BLaER1 treated with 17β-estradiol and CSF1 and Interleukin-3, amounts not matched to agents 10 nM and 100 nM (cell line): ENCODE measurements around the gene RGS12.

ENCODE experiments used
- H3K27ac ChIP-seq, 11 experiments: shearing (Covaris generic); formaldehyde crosslinking; 2 replicates each; pipeline ENCODE4 v1.8.1; 2022
- H3K27me3 ChIP-seq, 11 experiments: shearing (Covaris generic); formaldehyde crosslinking; 2 replicates each; pipeline ENCODE4 v1.8.1; 2022
- H3K36me3 ChIP-seq, 11 experiments: shearing (Covaris generic); formaldehyde crosslinking; 2 replicates each; pipeline ENCODE4 v1.8.1; 2022
- H3K4me1 ChIP-seq, 10 experiments: shearing (Covaris generic); formaldehyde crosslinking; 2 replicates each; pipeline ENCODE4 v1.8.1; 2022
- H3K4me2 ChIP-seq, 11 experiments: shearing (Covaris generic); formaldehyde crosslinking; 2 replicates each; pipeline ENCODE4 v1.8.1; 2022
- H3K4me3 ChIP-seq, 10 experiments: shearing (Covaris generic); formaldehyde crosslinking; 2 replicates each; pipeline ENCODE4 v1.8.1; 2022
- H3K9ac ChIP-seq, 11 experiments: shearing (Covaris generic); formaldehyde crosslinking; 2 replicates each; pipeline ENCODE4 v1.8.1; 2022
- H3K9me3 ChIP-seq, 11 experiments: shearing (Covaris generic); formaldehyde crosslinking; replicated peaks in 1 of 11; 2 replicates each; pipeline ENCODE4 v1.8.1; 2022
- H4K20me1 ChIP-seq, 11 experiments: shearing (Covaris generic); formaldehyde crosslinking; 2 replicates each; pipeline ENCODE4 v1.8.1; 2022
- Cebpa-rat ChIP-seq, 11 experiments: shearing (Covaris generic); IDR thresholded peaks; 2 replicates each; pipeline ENCODE4 v1.8.1; 2022

RGS12 gene

DNA sequence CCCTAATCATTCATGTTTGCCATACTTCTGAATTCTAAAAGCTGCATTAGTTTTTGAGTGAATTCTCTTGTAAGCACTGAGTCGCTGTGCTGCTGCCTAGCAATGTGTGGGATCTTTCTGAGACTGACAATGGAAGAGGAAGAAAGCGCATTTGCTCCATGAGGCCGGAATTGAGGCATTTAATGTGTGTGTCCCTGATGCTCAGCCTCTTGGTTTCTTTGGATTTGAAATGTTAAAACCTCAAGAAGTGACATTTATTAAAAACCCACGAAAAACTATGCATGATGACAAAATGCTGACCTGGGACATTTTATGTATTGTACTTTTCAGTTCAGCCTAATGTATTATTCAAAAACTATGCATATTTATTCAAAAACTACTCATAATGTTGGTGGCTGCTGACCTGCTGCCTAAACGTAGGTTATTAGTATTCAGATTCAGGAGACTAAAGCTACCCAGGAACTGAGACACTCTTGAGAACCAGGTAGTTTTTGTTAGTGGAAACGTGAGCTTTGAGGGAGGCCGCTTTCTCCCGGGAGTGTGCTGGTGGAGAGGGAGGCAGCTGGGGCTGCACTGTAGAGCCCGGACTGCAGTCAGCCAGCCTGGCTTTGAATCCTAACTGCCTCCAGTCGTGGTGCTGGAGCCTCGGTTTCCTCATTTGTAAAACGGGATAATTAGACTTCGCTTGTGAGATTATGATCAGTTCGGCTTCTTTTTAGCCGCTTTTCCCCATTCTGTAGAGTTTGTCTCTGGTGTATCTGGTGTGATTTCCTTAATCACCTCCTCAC is 11.3 kb downstream of the RGS12 start:
- no peak for TF ChIP-seq Cebpa-rat (IDR thresholded peaks at IDR 0.05)
- Histone ChIP-seq H3K27me3 (no peaks in the 10 kb centered on the region), H3K9me3 (no peaks in the 10 kb centered on the region), H4K20me1 (peaks cover 12 to 68% (median 43%) of the 10 kb centered on the region in 11 experiments; a peak in 20 of 22 replicates), H3K36me3 (no peaks in the 10 kb centered on the region; a peak in 1 of 22 replicates), H3K27ac (peak overlapping the region in 9 of 11 experiments; percentile 93 to 100 (median 99); a peak in 18 of 22 replicates), H3K4me3 (peak overlapping the region in 2 of 10 experiments; percentile 11 to 50; a peak in 3 of 20 replicates), H3K4me2 (peak overlapping the region; percentile 87 to 100 (median 94)), H3K4me1 (peaks cover 89 to 100% (median 100%) of the 10 kb centered on the region in 10 experiments), H3K9ac (peak overlapping the region in 8 of 11 experiments; percentile 82 to 92 (median 86); a peak in 14 of 22 replicates)

DNA sequence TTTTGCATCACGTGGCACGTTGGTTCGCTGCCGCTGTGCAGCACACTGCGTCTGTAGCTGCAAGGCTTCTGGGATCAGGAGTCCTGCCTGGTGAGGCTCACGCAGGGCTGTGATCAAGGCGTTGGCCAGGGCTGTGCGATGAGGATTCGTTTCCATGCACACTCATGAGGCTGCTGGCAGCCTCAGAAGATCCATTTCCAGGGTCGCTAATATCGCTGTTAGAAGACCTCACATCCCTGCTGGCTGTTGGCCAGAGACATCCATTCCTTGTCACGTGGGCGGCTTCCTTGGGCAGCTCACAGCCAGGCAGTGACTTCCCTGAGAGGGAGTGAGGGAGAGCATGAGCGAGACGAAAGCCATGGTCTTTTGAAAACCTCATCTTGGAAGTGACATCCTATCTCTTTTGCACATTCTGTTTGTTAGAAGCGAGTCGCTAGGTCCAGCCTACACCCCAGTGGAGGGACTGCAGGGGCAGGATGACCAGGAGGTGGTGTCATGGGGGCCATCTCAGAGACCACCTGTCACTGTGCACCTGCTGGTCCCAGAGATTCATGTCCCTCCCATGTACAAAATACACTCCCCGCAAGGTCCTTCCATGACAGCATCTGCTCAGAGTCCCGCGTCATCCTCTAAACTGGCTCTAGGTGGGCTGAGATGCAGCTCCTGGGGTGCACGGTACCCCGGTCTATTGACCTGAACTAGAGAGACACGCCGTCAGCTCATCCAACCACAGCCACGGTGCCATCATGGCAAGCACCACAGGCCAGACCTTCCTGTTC is 12.2 kb downstream of the RGS12 start:
- Histone ChIP-seq H3K36me3 (no peaks in the 10 kb centered on the region; a peak in 1 of 22 replicates), H3K27ac (peak overlapping the region; percentile 68 to 100 (median 98)), H3K4me3 (peak overlapping the region in 5 of 10 experiments; percentile 3 to 40 (median 13); a peak in 7 of 20 replicates), H3K9ac (peak overlapping the region; percentile 26 to 92 (median 83); a peak in 19 of 22 replicates), H3K4me1 (peaks cover 80 to 100% (median 100%) of the 10 kb centered on the region in 10 experiments), H4K20me1 (peaks cover 3 to 67% (median 43%) of the 10 kb centered on the region in 11 experiments; a peak in 20 of 22 replicates), H3K9me3 (no peaks in the 10 kb centered on the region), H3K4me2 (peak overlapping the region; percentile 87 to 100 (median 94)), H3K27me3 (no peaks in the 10 kb centered on the region)
- TF ChIP-seq Cebpa-rat (IDR thresholded peaks at IDR 0.05), result no peak

DNA sequence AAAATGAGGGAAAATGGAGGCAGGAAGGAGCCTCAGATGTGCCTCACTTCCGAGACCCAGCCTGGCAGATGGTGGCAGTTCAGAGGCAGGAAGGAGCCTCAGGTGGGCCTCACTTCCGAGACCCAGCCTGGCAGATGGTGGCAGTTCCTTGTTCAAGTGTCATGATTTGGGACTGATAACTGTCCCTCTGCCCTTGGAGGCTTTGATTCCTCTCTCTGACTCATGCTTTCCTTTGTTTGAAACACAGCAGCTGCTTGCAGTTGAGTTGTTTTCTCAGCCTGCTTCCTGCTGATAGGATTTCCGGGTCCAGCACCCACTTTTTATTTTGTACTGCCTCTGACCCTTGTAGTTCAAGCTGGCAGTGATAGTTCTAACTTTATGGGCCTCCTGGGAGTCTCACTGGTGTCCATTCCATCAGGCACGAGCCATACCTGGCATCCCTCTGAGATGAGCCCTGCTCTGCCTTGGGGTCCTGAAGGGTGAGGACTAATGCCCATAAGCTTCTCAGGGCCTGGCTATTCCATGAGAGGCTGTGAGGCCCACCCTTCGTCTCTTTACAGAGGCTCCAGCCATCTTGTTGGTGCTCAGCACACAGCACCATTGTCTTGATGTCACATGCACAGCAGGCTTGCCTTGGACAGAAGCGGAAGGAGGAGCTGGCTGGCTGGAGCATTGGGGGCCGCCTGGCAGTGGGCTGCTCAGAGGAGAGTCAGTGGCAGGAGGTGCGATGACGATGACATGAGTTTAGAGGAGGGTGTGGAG is 13.0 kb downstream of the RGS12 start:
- Histone ChIP-seq H3K4me2 (peak overlapping the region; percentile 87 to 100 (median 94)), H3K36me3 (peaks cover 0 to 4% (median 0%) of the 10 kb centered on the region in 11 experiments; a peak in 1 of 22 replicates), H4K20me1 (peaks cover 0 to 67% (median 43%) of the 10 kb centered on the region in 11 experiments; a peak in 20 of 22 replicates)

DNA sequence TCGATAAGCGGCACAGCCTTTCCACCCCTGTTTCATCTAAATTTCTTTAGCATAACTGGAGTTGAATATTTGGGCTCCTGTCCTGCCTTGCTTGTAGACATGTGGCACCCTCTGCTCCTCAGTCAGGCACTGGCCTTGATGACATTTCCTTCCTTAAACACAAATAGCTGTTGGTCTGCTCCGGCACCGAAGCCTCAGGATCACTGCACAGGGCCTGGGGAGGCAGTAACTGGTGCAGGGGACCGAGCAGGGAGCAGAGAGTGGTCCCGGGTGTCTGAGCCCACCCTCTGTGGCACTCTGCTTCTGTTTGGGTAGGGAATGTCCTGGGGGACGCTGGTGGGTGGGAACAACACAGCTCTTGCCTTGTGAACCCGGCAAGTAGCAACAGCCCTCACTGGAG is 13.6 kb downstream of the RGS12 start:
- H3K27me3 ChIP-seq, result no peaks in the 10 kb centered on the region
- H4K20me1 ChIP-seq, result peaks cover 0 to 67% (median 43%) of the 10 kb centered on the region in 11 experiments; a peak in 20 of 22 replicates
- H3K4me3 ChIP-seq, result peak overlapping the region in 8 of 10 experiments; percentile 16 to 52 (median 40); a peak in 13 of 20 replicates

More for the DNA sequence above, 13.0 kb downstream of the RGS12 start:
- no peak for TF ChIP-seq Cebpa-rat (IDR thresholded peaks at IDR 0.05)
- H3K9me3 ChIP-seq, result no peaks in the 10 kb centered on the region
- H3K4me3 ChIP-seq, result peak overlapping the region in 8 of 10 experiments; percentile 16 to 52 (median 40); a peak in 12 of 20 replicates
- peaks cover 72 to 100% (median 100%) of the 10 kb centered on the region in 10 experiments for H3K4me1 ChIP-seq
- peak overlapping the region; percentile 68 to 100 (median 98) for H3K27ac ChIP-seq
- H3K27me3 ChIP-seq, result no peaks in the 10 kb centered on the region
- H3K9ac ChIP-seq, result peak overlapping the region; percentile 26 to 92 (median 83); a peak in 21 of 22 replicates

DNA sequence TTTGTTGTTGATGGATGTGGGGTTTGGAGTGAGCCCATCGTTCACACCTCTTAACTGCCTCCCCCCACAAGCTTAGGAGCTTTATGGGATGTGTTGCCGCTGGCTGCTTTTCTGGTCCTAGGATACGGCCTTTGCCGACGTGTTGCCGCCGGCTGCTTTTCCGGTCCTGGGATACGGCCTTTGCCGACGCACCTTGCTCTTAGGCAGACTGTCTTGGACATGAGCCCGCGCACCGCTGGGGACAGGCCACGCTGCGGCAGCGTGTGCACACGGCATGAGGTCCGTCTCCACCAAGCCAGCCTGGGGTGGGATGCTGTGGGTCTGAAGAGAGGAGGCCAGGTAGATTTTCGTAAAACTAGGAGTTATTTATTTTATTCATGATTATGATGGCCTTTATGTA is 14.2 kb downstream of the RGS12 start:
- H3K27ac ChIP-seq, result peak overlapping the region in 10 of 11 experiments; percentile 79 to 100 (median 98); a peak in 20 of 22 replicates
- peaks cover 0 to 67% (median 46%) of the 10 kb centered on the region in 11 experiments; a peak in 20 of 22 replicates for H4K20me1 ChIP-seq
- peak overlapping the region in 7 of 10 experiments; percentile 16 to 52 (median 42); a peak in 11 of 20 replicates for H3K4me3 ChIP-seq
- peaks cover 59 to 100% (median 100%) of the 10 kb centered on the region in 10 experiments for H3K4me1 ChIP-seq
- no peaks in the 10 kb centered on the region for H3K27me3 ChIP-seq
- H3K4me2 ChIP-seq, result peak overlapping the region; percentile 87 to 100 (median 94)
- H3K36me3 ChIP-seq, result peaks cover 0 to 14% (median 0%) of the 10 kb centered on the region in 11 experiments; a peak in 5 of 22 replicates
- peak overlapping the region in 10 of 11 experiments; percentile 50 to 92 (median 84); a peak in 18 of 22 replicates for H3K9ac ChIP-seq
- H3K9me3 ChIP-seq, result no peaks in the 10 kb centered on the region
- TF ChIP-seq Cebpa-rat (IDR thresholded peaks at IDR 0.05), result no peak

More for the DNA sequence above, 13.6 kb downstream of the RGS12 start:
- TF ChIP-seq Cebpa-rat (IDR thresholded peaks at IDR 0.05), result no peak
- H3K36me3 ChIP-seq, result peaks cover 0 to 10% (median 0%) of the 10 kb centered on the region in 11 experiments; a peak in 3 of 22 replicates
- peak overlapping the region; percentile 87 to 100 (median 94) for H3K4me2 ChIP-seq
- H3K9ac ChIP-seq, result peak overlapping the region; percentile 46 to 92 (median 83); a peak in 21 of 22 replicates
- no peaks in the 10 kb centered on the region for H3K9me3 ChIP-seq
- H3K27ac ChIP-seq, result peak overlapping the region; percentile 68 to 100 (median 98); a peak in 21 of 22 replicates
- H3K4me1 ChIP-seq, result peaks cover 65 to 100% (median 100%) of the 10 kb centered on the region in 10 experiments

DNA sequence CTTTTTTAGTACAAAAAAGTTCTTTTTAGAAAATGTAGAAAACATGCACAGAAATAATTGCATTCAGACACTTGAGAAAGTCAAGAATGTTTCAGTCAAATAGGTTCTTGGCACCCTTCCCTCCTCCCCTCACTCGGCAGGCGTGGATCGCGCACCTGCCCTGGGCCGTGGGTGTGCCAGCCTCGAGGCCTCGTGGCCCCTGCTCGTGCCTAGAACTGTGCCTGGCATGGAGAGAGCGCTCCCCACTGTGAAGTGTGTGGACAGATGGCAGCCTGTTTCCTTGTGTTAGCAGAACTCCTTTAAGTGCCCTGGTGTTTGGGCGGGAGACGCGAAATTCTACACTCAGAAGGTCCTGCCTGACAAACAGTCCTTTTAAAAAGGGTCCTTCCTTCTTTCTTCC is 14.7 kb downstream of the RGS12 start:
- no peak for TF ChIP-seq Cebpa-rat (IDR thresholded peaks at IDR 0.05)
- peak overlapping the region; percentile 1 to 100 (median 94); a peak in 20 of 22 replicates for H3K4me2 ChIP-seq
- peaks cover 55 to 100% (median 97%) of the 10 kb centered on the region in 10 experiments for H3K4me1 ChIP-seq
- peak overlapping the region in 9 of 11 experiments; percentile 93 to 100 (median 99); a peak in 16 of 22 replicates for H3K27ac ChIP-seq
- no peaks in the 10 kb centered on the region for H3K27me3 ChIP-seq
- peaks cover 0 to 67% (median 49%) of the 10 kb centered on the region in 11 experiments; a peak in 20 of 22 replicates for H4K20me1 ChIP-seq
- H3K9me3 ChIP-seq, result no peaks in the 10 kb centered on the region
- H3K9ac ChIP-seq, result peak overlapping the region in 7 of 11 experiments; percentile 82 to 92 (median 88); a peak in 14 of 22 replicates
- H3K4me3 ChIP-seq, result peak overlapping the region in 1 of 10 experiments; percentile 16; a peak in 1 of 20 replicates
- peaks cover 0 to 18% (median 2%) of the 10 kb centered on the region in 11 experiments; a peak in 7 of 22 replicates for H3K36me3 ChIP-seq

DNA sequence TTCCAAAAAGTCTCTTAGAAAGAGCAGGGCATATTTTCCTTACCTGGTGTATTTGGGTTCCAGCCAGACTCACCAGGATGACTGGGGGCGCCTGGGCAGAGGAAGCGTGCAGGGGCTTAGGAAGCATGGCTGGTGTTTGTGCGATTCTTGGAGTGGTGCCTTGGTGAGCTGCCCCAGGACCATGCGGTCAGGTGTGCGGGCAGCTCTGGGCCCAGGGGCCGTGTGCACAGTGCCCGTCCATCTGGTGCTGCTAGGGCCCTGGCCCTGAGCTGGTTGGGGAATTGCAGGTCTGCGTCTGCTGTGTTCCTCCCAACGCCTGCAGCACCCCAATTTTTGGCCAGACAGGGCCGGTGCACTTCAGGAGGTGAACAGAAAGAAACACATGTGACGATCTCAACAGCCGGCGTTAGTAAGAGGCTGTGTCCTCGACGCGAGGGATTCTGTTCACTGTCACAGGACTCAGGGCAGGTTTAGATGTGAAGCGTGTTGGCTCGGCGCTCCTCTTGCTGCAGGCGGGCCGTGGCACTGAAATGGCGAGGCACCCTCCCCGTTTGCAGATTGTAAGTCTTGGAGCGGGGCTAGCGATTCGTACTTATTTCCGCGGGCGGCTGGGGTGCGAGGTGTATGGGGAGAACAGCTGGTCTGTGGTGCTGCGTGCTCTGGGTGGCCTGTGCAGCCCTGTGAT is 15.2 kb downstream of the RGS12 start:
- H3K4me2 ChIP-seq, result peak overlapping the region in 10 of 11 experiments; percentile 1 to 100 (median 94); a peak in 18 of 22 replicates
- H4K20me1 ChIP-seq, result peaks cover 0 to 67% (median 46%) of the 10 kb centered on the region in 11 experiments; a peak in 19 of 22 replicates
- TF ChIP-seq Cebpa-rat (IDR thresholded peaks at IDR 0.05), result no peak
- H3K4me1 ChIP-seq, result peaks cover 50 to 100% (median 96%) of the 10 kb centered on the region in 10 experiments
- H3K27me3 ChIP-seq, result no peaks in the 10 kb centered on the region
- H3K9ac ChIP-seq, result peak overlapping the region in 5 of 11 experiments; percentile 85 to 92 (median 88); a peak in 11 of 22 replicates
- H3K9me3 ChIP-seq, result no peaks in the 10 kb centered on the region
- H3K4me3 ChIP-seq, result no peak overlapping the region
- peaks cover 0 to 23% (median 5%) of the 10 kb centered on the region in 11 experiments; a peak in 9 of 22 replicates for H3K36me3 ChIP-seq
- H3K27ac ChIP-seq, result peak overlapping the region in 8 of 11 experiments; percentile 97 to 100 (median 99); a peak in 15 of 22 replicates
